OCI-LY3 (cell line): ENCODE data around the gene CALHM2.

Source experiments
- H2AFZ ChIP-seq: fragments of 200-600, 300-600 bp; shearing (Covaris generic); 2 replicates; pipeline ENCODE4 v1.6.0; 2014; ENCODE audit warnings: antibody characterized with exemption, low read depth, low read length
- H3K27ac ChIP-seq: fragments of 200-600, 300-600 bp; sonication (generic); 2 replicates; pipeline ENCODE4 v1.5.1; 2014; ENCODE audit warnings: mild to moderate bottlenecking, low read length, moderate library complexity, mixed read lengths
- H3K27me3 ChIP-seq: fragments of 200-600, 300-600 bp; sonication (generic); 2 replicates; pipeline ENCODE4 v1.6.1; 2014; ENCODE audit warnings: low read depth, low read length, mixed read lengths
- H3K36me3 ChIP-seq: fragments of 200-600, 300-600 bp; sonication (generic); replicated peaks from 2 replicates; pipeline ENCODE3; 2014; ENCODE audit warnings: low read depth, low read length, mixed read lengths
- H3K4me1 ChIP-seq: fragments of 300-600, 200-600 bp; sonication (generic); 2 replicates; pipeline ENCODE4 v1.6.1; 2014; ENCODE audit warnings: low read length, mixed read lengths
- H3K4me2 ChIP-seq: fragments of 200-600, 300-600 bp; sonication (generic); 2 replicates; pipeline ENCODE4 v1.6.1; 2014; ENCODE audit warnings: low read length, mixed read lengths
- H3K4me3 ChIP-seq: fragments of 300-600, 200-600 bp; sonication (generic); 2 replicates; pipeline ENCODE4 v1.5.1; 2014; ENCODE audit warnings: antibody characterized with exemption, mild to moderate bottlenecking, low read length, moderate library complexity
- H3K79me2 ChIP-seq: fragments of 300-600, 200-600 bp; shearing (Covaris generic); 2 replicates; pipeline ENCODE4 v1.6.1; 2014; ENCODE audit warnings: mild to moderate bottlenecking, low read length, mixed read lengths
- H3K9ac ChIP-seq: fragments of 300-600, 200-600 bp; shearing (Covaris generic); 2 replicates; pipeline ENCODE4 v1.6.0; 2014; ENCODE audit warnings: mild to moderate bottlenecking, low read length, moderate library complexity
- H3K9me3 ChIP-seq: fragments of 200-600, 300-600 bp; shearing (Covaris generic); 2 replicates; pipeline ENCODE4 v1.6.1; 2014; ENCODE audit warnings: low read length, mixed read lengths; ENCODE audit not compliant: insufficient read depth
- H4K20me1 ChIP-seq: fragments of 200-600, 300-600 bp; sonication (generic); 2 replicates; pipeline ENCODE4 v1.6.1; 2016; ENCODE audit warnings: low read length, mixed read lengths; ENCODE audit not compliant: insufficient read depth
- CTCF ChIP-seq: fragments of 200-600, 300-600 bp; sonication (generic); IDR thresholded peaks from 2 replicates; pipeline ENCODE4 v1.5.1; 2014; ENCODE audit warnings: antibody characterized with exemption, low read length, low read depth
- EZH2phosphoT487 ChIP-seq: fragments of 200-600 bp; shearing (Covaris generic); IDR thresholded peaks from 2 replicates; pipeline ENCODE4 v1.6.1; 2018; ENCODE audit warnings: antibody characterized with exemption, mixed run types, low read depth

CALHM2 gene

GRCh38 chr10:103445767-103446567, 6.2 kb downstream of the CALHM2 start:
- Histone ChIP-seq H4K20me1 (no peaks in the 10 kb centered on the region), H3K9ac (no peak overlapping the region), H3K27me3 (no peaks in the 10 kb centered on the region), H3K9me3 (no peaks in the 10 kb centered on the region), H3K36me3 (peaks cover 20% of the 10 kb centered on the region), H3K27ac (no peak overlapping the region), H3K4me1 (no peaks in the 10 kb centered on the region), H2AFZ (no peak overlapping the region), H3K4me3 (no peak overlapping the region), H3K4me2 (no peak overlapping the region), H3K79me2 (no peaks in the 10 kb centered on the region)
- TF ChIP-seq CTCF: no peak
- no peak for TF ChIP-seq EZH2phosphoT487

- H3K27me3 ChIP-seq: no peaks in the 10 kb centered on the region
- H3K79me2 ChIP-seq: no peaks in the 10 kb centered on the region
- H3K9ac ChIP-seq: no peak overlapping the region
- H3K4me2 ChIP-seq: no peak overlapping the region
- peaks cover 20% of the 10 kb centered on the region for H3K36me3 ChIP-seq
- no peaks in the 10 kb centered on the region for H4K20me1 ChIP-seq
- H2AFZ ChIP-seq: no peak overlapping the region
- no peaks in the 10 kb centered on the region for H3K9me3 ChIP-seq
- no peak overlapping the region for H3K27ac ChIP-seq
- TF ChIP-seq EZH2phosphoT487: no peak
- TF ChIP-seq CTCF: no peak
- no peaks in the 10 kb centered on the region for H3K4me1 ChIP-seq
- H3K4me3 ChIP-seq: no peak overlapping the region
Observed at GRCh38 chr10:103445366-103445765, 6.8 kb downstream of the CALHM2 start.

- H3K36me3 ChIP-seq: peaks cover 20% of the 10 kb centered on the region
Observed at GRCh38 chr10:103444478-103444877, 7.7 kb downstream of the CALHM2 start.

More at GRCh38 chr10:103444478-103444877, 7.7 kb downstream of the CALHM2 start:
- Histone ChIP-seq H3K9ac (no peak overlapping the region), H3K4me3 (no peak overlapping the region), H3K27me3 (no peaks in the 10 kb centered on the region), H3K27ac (no peak overlapping the region), H4K20me1 (no peaks in the 10 kb centered on the region), H3K4me1 (no peaks in the 10 kb centered on the region), H3K4me2 (no peak overlapping the region), H2AFZ (no peak overlapping the region), H3K79me2 (no peaks in the 10 kb centered on the region), H3K9me3 (no peaks in the 10 kb centered on the region)
- TF ChIP-seq CTCF (no peak), EZH2phosphoT487 (no peak)
